ES-I3 (cell line): ENCODE results near the gene TJP3.

ENCODE experiments used
- H3K36me3 ChIP-seq: 2 replicates; pipeline ENCODE4 v1.6.1; 2013; ENCODE audit warnings: mild to moderate bottlenecking, low read length, control low read depth, moderate library complexity; ENCODE audit not compliant: insufficient read depth
- H3K4me1 ChIP-seq: 2 replicates; pipeline ENCODE4 v1.6.1; 2013; ENCODE audit warnings: mild to moderate bottlenecking, control low read depth, low read length; ENCODE audit not compliant: insufficient read depth
- H3K9ac ChIP-seq: 2 replicates; pipeline ENCODE4 v1.6.1; 2013; ENCODE audit warnings: low read depth, mild to moderate bottlenecking, low read length, moderate library complexity
- H3K9me3 ChIP-seq: 2 replicates; pipeline ENCODE4 v1.6.1; 2013; ENCODE audit warnings: mild to moderate bottlenecking, low read length, moderate library complexity; ENCODE audit not compliant: control insufficient read depth, insufficient read depth

Gene TJP3

DNA sequence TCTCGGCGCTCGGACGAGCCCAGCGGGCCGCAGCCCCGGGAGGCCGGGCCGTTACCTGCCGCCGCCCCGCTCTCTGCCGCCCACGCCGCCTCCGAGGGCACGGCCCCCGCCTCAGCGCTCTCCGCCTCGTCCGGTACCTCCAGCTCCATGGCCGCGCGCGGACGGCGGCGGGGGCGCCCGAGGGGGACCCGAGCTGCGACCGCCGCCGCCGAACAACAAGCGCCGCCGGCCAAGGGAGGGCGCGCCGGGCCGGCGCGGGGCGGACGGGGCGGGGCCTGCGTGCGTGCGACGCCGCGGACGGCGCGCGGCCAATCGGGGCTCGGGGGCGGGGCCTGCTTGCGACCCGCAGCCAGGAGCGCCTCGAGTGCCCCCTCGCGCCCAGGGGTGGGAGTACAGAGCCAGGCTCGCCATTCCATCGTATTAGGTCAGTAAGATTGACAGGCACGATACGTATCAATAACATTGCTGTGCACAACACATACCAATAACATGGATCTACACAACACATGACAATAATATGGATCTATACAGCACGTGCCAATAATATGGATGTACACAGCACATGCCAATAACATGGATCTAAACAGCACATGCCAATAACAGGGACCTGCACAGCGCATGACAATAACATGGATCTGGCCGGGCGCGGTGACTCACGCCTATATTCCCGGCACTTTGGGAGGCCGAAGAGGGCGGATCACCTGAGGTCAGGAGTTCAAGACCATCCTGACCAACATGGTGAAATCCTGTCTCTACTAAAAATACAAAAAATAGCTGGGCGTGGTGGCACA, 7.7 kb upstream of the TJP3 start, which contains the start of gene PIP5K1C:
TSS of gene PIP5K1C (minus strand) at position 227 of the 791 bp plus-strand sequence. CDS start at position 149, 78 bp downstream.
- Histone ChIP-seq H3K36me3 (no peaks in the 10 kb centered on the region), H3K4me1 (peaks cover 3% of the 10 kb centered on the region; the same call in 1 of the 2 replicates), H3K9ac (peak within 1 kb of the TSS; percentile 71), H3K9me3 (no peaks in the 10 kb centered on the region)

- no peaks in the 10 kb centered on the region for H3K36me3 ChIP-seq
- H3K9ac ChIP-seq: no peak overlapping the region
- no peaks in the 10 kb centered on the region for H3K9me3 ChIP-seq
- H3K4me1 ChIP-seq: peaks cover 3% of the 10 kb centered on the region; the same call in 1 of the 2 replicates
Measured at GRCh38 chr19:3701200-3701599, 7.0 kb upstream of the TJP3 start.

DNA sequence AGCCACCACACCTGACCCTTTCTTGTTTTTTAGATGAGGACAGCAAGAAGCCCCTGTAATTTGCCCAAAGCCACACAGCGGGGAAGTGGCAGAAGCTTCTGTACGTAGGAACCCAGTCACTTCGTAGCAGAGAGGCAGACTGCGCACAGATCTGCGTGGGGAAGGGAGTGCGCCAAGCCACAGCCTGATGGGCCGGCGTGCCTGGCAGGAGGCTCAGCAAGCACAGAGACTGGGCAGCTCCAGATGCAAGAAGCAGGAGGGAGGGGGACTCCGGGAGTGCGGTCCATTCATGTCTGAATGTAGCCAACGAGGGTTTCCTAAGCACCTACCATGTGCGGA, 347 bp upstream of the TJP3 start:
- Histone ChIP-seq H3K36me3 (no peaks in the 10 kb centered on the region), H3K9ac (no peak overlapping the region), H3K9me3 (no peaks in the 10 kb centered on the region), H3K4me1 (no peaks in the 10 kb centered on the region; the same call in 1 of the 2 replicates)

DNA sequence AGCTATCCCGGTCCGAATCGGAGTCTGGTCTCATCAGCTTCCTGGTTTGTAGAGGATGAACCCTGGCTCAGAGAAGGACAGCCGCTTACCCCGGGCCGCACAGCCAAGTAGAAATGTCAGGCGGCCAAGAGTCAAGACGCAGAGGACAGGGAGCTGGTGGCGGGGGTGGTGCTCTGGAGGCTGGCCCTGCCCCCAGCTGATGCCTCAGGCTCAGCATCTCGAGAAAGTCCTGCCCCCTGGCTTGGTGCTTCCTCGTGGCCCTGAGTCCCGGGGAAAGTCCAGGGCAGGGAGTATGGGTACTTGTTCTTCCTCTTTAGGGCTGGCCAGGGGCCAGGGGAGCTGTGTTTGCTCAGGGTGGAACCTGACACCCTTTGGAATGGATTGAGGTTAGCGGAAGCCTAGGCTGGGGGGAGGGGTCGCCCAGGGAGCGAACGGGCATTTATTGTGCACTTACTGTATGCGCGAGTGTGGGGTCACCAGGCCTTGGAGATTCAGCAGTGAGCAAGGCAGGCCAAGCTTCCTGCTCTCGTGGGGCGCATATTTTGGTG, 2.2 kb downstream of the TJP3 start:
- Histone ChIP-seq H3K9ac (no peak overlapping the region), H3K36me3 (no peaks in the 10 kb centered on the region)

DNA sequence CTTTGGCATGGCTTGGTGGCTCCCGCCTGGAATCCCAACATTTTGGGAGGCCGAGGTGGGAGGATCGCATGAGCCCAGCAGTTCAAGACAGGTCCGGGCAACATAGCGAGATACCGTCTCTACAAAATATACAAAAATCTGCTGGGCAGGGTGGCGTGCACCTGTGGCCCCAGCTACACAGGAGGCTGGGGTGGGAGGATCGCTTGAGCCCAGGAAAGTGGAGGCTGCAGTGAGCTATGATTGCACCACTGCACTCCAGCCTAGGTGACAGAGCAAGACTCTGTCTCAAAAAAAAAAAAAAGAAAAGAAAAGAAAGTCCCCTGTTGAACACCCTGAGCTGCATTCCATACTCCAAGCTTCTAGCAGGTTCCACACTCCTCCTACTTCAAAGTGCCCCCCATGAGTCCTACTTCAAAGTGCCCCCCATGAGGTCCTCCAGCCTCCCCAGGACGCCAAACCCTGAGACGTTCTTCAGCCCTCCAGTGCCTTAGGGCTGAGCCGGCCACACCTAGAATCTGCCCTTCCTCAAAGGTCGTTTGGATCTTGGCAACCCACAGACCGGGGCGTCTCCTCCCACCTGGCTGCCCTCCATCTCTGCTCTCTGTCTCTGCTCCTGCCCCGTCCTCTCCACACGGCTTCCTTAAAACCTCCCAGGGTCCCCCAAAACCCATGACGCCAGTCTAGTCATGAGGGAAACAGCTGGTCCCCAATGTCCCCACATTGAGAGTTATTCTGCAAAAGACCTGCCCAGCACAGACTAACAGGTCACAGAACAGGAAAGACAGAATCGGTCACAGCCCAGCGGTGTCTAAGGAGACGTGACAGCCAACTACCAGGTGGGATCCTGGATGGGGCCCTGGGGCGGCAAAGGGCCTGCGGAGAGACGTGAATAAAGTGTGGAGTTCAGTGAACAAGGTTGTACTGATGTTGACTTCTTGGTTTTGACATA, 4.8 kb downstream of the TJP3 start:
- H3K36me3 ChIP-seq: no peaks in the 10 kb centered on the region
- no peak overlapping the region for H3K9ac ChIP-seq
- H3K4me1 ChIP-seq: no peaks in the 10 kb centered on the region; the same call in 1 of the 2 replicates
- no peaks in the 10 kb centered on the region for H3K9me3 ChIP-seq

More for the DNA sequence above, 2.2 kb downstream of the TJP3 start:
- Histone ChIP-seq H3K4me1 (no peaks in the 10 kb centered on the region; the same call in 1 of the 2 replicates), H3K9me3 (no peaks in the 10 kb centered on the region)

- Histone ChIP-seq H3K36me3 (no peaks in the 10 kb centered on the region), H3K4me1 (no peaks in the 10 kb centered on the region; the same call in 1 of the 2 replicates), H3K9ac (no peak overlapping the region), H3K9me3 (no peaks in the 10 kb centered on the region)
Measured at GRCh38 chr19:3716147-3716668, 8.0 kb downstream of the TJP3 start.

DNA sequence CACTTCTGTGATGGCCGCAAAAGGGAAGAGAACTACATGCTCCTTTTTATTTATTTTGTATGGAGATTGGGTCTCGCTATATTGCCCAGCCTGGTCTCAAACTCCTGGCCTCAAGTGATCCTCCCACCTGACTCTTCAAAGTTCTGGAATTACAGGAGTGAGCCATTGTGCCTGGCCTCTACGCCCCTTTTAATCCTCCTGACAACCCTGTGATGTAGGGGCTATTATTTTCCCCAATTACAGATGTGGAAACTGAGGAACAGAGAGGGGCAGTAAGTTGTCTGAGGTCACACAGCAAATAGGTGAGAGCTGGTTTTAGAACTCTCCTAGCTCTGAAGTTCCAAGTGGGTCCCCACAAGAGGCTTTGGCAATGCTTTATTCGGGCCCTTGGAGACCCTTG, 11.7 kb downstream of the TJP3 start:
- peaks cover 8% of the 10 kb centered on the region; the same call in 1 of the 2 replicates for H3K4me1 ChIP-seq
- no peaks in the 10 kb centered on the region for H3K9me3 ChIP-seq
- H3K36me3 ChIP-seq: no peaks in the 10 kb centered on the region

DNA sequence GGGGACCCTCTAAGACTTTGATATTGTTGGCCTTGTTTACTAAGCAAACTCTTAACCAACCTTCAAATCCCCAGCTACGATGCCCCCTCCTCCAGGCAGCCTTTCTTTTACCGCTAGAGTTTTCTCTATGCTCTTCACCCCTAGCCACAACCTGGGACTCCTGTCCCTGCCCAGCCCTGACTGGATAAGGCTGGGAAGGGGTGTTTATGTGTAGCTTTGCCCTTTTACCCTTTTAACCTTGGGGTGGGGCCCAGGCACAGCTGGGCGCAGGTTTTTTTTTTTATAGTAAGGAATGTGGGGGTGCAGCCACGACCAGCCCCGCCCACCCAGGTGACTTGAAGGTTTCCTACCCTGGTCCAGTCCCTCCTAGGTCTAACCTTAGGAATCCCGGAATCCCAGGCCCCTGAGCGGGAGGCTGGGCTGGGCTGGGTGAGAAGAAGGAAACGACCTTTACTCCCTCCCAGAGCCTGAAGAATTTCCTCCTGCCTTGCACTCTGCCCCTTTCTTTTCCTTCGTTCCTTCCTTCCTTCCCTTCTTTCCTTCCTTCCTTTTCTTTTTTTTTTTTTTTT, 12.2 kb downstream of the TJP3 start:
- Histone ChIP-seq H3K36me3 (no peaks in the 10 kb centered on the region), H3K9me3 (no peaks in the 10 kb centered on the region), H3K9ac (no peak overlapping the region; the same call in 1 of the 2 replicates), H3K4me1 (peaks cover 8% of the 10 kb centered on the region; the same call in 1 of the 2 replicates)

More for the DNA sequence above, 11.7 kb downstream of the TJP3 start:
- H3K9ac ChIP-seq: no peak overlapping the region

DNA sequence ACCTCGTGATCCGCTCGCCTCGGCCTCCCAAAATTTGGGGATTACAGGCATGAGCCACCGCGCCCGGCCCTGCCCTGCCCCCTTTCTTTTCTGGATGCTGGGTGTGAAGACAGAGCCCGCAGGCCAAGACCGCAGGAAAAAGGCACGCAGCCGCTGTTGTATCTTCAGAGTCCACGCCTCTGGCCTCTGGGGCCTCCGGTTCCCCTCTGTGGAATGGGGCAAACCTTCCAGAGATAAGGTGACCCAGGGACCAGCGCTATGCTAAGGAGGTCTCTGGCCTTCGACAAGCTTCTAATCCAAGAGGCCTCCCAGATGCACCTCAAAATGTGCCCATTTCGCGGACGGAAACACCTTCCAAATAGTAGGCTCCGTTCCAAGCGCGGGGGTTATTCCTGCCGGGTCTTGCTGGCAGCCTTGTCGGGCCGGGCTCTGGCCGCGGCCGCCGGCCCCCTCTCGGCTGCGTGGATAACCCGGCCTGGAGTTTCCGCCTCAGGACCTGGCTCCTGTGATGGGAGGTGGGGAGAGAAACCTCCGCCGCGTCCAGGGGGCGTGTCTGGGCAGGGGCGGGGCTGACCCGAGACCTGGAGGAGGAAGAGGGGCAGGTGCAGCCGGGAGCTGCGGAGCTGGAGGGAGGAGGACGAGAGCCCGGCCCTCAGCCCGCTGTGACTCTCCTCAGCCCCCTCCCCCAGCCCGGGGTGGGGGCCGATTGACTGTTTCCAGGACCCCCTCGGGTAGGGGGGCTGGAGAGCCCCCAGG, 13.1 kb downstream of the TJP3 start:
- no peaks in the 10 kb centered on the region for H3K36me3 ChIP-seq
- no peaks in the 10 kb centered on the region for H3K9me3 ChIP-seq
- peak overlapping the region; percentile 80 for H3K9ac ChIP-seq
- H3K4me1 ChIP-seq: peaks cover 8% of the 10 kb centered on the region; the same call in 1 of the 2 replicates

DNA sequence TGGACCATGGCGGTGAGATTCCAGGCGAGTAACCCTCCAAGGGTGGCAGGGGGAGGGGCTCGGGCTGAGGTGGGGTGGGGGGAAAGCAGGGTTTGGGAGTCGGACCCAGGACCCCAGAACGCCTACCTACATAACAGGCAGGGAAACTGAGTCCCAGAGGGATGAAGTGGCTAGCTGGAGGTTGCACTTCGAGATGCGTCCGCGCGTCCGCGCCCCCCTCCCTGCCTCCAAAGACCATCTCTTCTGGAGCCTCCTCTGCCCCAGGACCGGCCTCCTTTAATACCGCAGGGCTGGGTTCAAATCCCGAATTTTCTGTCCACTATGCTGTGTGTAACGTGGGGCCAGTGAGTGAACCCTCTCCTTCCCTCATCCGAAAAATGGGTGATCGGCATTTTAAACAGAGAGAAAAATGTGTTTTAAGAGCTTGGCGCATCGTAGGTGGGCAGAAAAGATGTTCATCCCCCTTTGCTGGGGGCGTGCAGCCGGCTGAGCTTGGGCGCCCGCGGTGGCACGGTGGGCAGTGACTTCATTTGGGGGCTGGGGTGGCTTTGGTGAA, 13.8 kb downstream of the TJP3 start:
- peaks cover 8% of the 10 kb centered on the region; the same call in 1 of the 2 replicates for H3K4me1 ChIP-seq
- peak overlapping the region; percentile 80 for H3K9ac ChIP-seq
- H3K36me3 ChIP-seq: no peaks in the 10 kb centered on the region
- H3K9me3 ChIP-seq: no peaks in the 10 kb centered on the region

DNA sequence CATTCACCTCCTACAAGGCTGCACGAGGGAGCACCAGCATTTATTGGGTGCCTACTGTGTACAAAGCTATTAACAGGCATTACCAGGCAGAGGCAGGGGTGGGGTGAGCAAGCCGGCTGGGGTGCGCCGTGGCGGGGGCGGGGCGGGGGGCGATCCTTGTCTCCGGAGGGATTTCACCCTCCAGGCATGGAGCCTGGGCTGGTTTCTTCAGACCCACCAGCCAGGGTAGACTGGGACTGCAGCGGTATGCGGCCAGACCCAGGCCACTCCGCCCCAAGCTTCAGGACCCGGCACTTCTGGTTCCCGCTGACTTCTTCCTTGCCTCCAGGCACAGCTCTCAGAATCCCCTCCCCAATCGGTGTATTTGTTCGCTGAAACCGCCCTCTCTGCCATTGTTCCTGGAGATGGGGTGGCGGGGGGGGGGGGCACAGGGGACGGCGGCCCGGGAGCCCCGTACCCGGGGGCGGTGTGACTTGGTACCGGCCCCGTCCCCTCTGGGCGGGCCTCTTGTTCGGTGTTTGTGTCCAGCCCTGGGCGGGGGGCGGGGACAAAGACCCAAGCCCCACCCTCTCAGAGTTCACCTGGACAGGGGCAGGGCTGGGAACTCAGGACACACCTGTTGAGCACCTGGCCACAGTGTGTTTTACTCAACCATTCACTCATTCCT, 14.4 kb downstream of the TJP3 start:
- peaks cover 8% of the 10 kb centered on the region; the same call in 1 of the 2 replicates for H3K4me1 ChIP-seq
- no peaks in the 10 kb centered on the region for H3K9me3 ChIP-seq
- H3K36me3 ChIP-seq: no peaks in the 10 kb centered on the region
- H3K9ac ChIP-seq: peak overlapping the region; percentile 80; the same call in 1 of the 2 replicates

- Histone ChIP-seq H3K9me3 (no peaks in the 10 kb centered on the region), H3K36me3 (no peaks in the 10 kb centered on the region), H3K4me1 (peaks cover 8% of the 10 kb centered on the region; the same call in 1 of the 2 replicates), H3K9ac (peak overlapping the region; percentile 40; the same call in 1 of the 2 replicates)
Measured at GRCh38 chr19:3723110-3723488, 14.9 kb downstream of the TJP3 start.
